ENCODE measurements around the gene MMP1. TPM values are rescaled to one million over a fixed set of nuclear protein-coding genes. Genes with fewer than 3 reads are reported as not detected.
"Not testable (repeated sequence)": the region's sequence is repeated elsewhere in the genome, so short reads cannot be mapped to it uniquely, and the experiment has no call there.

The MMP1 gene
- total RNA-seq, 1 experiment from 2014 or later, result 80.6 TPM

DNA sequence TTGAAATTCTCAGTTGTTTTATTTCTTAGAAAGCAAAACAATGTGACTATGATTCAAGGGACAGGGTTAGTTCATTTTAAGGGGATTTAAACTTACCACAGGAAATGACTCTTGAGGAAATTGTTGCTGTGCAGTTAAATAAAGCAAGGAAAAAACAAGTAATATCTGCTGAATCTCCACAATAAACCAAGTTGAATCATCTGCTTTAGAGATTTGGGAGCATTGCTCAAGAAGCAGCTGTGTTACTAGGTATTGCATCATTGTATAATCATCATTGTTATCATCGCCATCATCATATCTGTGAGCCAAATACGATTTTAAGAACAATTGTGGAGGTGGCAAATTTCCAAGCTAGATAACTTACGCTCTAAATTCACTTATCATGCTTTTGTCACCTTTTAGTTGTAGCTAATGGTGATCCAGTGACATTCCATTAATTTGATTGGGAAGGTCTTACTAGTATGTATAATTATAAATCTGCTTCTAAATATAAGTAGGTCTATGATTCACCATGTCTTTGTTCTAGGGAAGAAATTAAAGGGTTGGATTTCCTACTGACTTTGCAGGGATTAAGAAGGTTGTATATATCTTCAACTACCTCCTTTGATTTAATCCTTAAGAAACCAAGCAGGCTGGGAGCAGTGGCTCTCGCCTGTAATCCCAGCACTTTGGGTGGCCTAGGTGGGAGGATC lies 37.5 kb downstream of the MMP1 start:
- peak; percentile 96 for DNase-seq (ENCODE audit: low read depth)

DNA sequence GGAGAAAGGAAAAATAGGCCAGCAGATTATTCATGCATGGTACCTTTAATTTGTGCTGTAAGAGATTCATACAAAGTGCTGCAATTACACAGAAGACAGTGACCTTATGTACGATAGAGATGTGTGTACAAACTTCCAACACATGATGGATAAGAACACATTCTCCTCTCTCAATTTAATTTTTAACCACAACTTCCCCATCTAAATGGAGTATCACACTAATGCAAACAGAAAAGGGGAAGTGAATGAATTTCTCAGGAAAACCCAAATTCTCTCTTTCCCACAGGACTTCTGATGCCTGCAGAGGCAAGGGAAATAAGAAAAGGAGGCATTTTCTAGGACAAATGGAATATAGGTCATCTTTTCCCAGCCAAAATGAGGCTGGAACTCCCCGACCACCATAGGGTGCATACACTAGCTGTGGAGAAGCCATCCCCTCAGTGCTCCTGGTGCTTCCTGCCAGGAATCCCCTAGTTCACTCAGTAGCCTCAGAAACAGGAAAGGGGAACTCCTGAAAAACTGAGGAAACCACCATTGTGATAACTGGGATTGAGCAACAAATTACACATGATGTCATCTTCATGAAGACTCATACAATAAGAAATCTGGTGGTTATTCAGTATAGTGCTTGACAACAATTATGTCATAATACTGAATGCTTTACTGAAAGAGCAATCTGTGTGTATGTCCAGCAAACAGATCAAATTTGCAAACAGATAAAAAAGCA lies 40.0 kb downstream of the MMP1 start:
- peak; percentile 50 for DNase-seq (ENCODE audit: low read depth)

GRCh38 chr11:102753267-102753666 lies 44.7 kb downstream of the MMP1 start:
- no peak for DNase-seq (ENCODE audit: low read depth)

DNA sequence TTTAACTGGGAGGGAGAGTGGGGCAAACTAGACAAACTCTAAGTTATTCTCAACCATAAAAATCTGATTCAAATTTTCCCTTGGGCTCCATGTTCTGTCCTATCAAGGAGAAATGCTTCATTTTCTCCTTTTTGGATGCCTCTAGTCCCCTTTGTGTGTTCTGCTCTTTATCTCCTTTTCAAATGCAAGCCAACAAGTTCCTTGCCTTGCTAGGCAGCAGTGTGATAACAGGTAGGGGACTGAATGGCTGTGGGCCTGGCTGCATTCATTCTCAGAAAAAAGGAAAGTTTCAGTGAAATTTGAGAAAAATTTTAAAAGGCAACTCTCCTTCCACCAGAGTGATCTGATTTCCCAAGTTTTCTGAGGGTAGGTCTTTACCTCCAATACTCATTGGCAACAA lies 46.3 kb downstream of the MMP1 start:
- no peak for DNase-seq (ENCODE audit: low read depth)

GRCh38 chr11:102749101-102749722 lies 48.7 kb downstream of the MMP1 start:
- DNase-seq (ENCODE audit: low read depth), result no peak

- DNase-seq (ENCODE audit: low read depth), result not testable (repeated sequence)
Measured at GRCh38 chr11:102746746-102747578, 51.0 kb downstream of the MMP1 start.

Other genes with a start within 250 kb of the MMP1 start
- gene MMP20, start 172.8 kb downstream of the MMP1 start, total RNA-seq (2014; rRNA removed; shearing (Covaris generic)), result not detected in 2 replicates
- not detected in 2 replicates for gene MMP27, start 92.4 kb downstream of the MMP1 start, total RNA-seq (2014; rRNA removed; shearing (Covaris generic))
- not detected in 2 replicates for gene MMP8, start 73.2 kb downstream of the MMP1 start, total RNA-seq (2014; rRNA removed; shearing (Covaris generic))
- 0.37 TPM in 1 of 2 replicates, not detected in the other for gene MMP10, start 17.5 kb downstream of the MMP1 start, total RNA-seq (2014; rRNA removed; shearing (Covaris generic))
- 126 and 136 TPM in 2 replicates for gene MMP3, start 45.4 kb upstream of the MMP1 start, total RNA-seq (2014; rRNA removed; shearing (Covaris generic))
- 4.0 and 4.6 TPM in 2 replicates for gene MMP12, start 76.8 kb upstream of the MMP1 start, total RNA-seq (2014; rRNA removed; shearing (Covaris generic))
- gene MMP13, start 157.6 kb upstream of the MMP1 start, total RNA-seq (2014; rRNA removed; shearing (Covaris generic)), result 96.9 and 103 TPM in 2 replicates

Measured in M059J (cell line).